NCI-H82 (cell line): ENCODE data around the gene OR2D3.
"Not testable (repeated sequence)": the region's sequence is repeated elsewhere in the genome, so short reads cannot be mapped to it uniquely, and the experiment has no call there.

Experiments used
- DNase-seq: peaks from one replicate; lab custom pipeline; 2025; lab: John Stamatoyannopoulos, UW

OR2D3 gene, protein sequence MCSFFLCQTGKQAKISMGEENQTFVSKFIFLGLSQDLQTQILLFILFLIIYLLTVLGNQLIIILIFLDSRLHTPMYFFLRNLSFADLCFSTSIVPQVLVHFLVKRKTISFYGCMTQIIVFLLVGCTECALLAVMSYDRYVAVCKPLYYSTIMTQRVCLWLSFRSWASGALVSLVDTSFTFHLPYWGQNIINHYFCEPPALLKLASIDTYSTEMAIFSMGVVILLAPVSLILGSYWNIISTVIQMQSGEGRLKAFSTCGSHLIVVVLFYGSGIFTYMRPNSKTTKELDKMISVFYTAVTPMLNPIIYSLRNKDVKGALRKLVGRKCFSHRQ

DNA sequence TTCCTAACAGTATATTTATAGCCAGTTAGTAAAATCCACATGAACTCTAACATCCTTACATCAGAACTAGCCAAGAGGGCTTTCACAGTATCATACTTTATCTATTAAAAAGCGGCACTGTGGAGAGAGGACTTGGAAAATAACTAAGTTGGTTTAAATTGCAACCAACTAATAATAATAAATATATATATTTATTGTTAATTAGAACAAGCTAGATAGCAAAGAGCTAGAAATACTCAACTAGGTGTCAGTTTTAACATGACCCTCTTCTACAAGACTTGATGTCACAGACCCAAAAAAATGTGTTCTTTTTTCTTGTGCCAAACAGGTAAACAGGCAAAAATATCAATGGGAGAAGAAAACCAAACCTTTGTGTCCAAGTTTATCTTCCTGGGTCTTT is at the start of gene OR2D3:
OR2D3 (plus strand) TSS at position 301 of the 400 bp plus-strand sequence; CDS start at position 301, 0 bp downstream.
- no peak for DNase-seq

DNA sequence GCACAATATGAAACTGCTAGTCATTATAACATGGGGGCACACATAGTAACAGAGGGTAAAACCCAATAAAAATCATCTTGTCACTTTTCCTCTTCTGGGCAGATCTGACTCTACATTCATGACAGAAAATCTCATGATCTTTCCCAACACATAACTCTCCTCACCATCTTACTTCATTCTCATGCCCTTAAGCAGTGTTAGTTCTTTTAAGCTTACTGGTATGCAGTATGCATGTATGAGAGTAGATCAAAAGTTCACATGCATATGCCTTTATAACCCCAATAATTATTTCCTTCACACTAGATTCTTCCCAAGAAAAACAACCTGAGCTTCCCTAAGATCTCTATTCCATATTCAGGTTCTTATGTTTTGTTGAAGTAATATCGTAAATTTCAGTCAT is 49.5 kb upstream of the OR2D3 start:
- DNase-seq: no peak

DNA sequence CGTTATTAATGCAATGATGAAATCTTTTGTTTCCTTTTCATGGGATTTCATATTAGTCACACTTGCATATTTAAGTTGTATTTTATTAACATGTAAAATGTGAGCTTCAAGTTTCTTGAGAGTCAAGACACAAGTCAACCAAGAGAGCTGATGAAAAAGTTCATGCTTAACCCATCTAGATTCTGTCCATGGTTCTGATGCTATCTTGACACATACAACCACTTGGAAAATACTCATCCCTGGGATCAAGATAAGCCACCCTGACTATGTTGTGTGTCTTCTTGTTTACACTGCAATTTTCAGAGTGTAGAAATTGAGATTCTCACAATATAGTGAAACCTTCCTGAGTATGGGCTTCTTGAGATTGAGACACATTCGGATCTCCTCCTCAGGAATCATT is 45.0 kb upstream of the OR2D3 start:
- no peak for DNase-seq

DNA sequence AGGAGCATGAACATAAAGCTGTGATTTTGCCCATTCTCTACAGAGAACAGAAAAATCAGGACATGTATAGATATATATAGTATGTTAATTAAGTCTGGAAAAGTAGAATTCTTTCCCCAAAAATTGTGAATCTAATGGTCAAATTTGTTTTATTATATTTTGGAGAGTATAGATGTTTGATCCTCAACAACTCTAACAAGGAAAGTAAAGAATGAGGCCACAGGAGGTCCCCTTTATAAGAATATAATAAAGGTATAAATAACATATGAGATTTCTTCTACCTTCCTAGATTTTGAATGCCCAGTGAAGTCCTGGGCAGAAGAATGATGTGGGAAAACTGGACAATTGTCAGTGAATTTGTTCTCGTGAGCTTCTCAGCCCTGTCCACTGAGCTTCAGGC is 44.5 kb upstream of the OR2D3 start, which contains the start of gene OR10A4:
OR10A4 (plus strand) TSS at position 301 of the 400 bp plus-strand sequence; CDS start at position 324, 23 bp downstream.
- no peak for DNase-seq

DNA sequence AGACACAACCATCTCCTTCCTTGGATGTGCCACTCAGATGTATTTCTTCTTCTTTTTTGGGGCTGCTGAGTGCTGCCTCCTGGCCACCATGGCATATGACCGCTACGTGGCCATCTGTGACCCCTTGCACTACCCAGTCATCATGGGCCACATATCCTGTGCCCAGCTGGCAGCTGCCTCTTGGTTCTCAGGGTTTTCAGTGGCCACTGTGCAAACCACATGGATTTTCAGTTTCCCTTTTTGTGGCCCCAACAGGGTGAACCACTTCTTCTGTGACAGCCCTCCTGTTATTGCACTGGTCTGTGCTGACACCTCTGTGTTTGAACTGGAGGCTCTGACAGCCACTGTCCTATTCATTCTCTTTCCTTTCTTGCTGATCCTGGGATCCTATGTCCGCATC is 43.9 kb upstream of the OR2D3 start:
- no peak for DNase-seq

DNA sequence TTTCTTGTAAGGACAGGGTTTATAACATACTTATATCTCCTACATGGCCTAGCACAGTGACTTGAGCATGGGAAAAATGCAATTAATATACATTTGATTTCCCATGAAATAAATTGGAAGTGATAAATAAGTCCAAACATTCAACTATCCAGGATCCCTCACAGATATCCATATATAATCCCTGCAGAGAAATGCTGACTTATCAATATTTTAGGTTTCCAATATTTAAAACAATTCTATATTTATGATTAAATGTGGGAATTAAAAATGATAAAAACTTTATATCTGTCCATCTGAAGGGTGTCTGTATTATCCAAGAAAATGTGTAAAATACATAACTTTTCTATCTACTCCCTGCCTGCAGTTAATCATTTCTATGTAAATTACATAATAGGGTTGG is 38.1 kb upstream of the OR2D3 start:
- DNase-seq: no peak

DNA sequence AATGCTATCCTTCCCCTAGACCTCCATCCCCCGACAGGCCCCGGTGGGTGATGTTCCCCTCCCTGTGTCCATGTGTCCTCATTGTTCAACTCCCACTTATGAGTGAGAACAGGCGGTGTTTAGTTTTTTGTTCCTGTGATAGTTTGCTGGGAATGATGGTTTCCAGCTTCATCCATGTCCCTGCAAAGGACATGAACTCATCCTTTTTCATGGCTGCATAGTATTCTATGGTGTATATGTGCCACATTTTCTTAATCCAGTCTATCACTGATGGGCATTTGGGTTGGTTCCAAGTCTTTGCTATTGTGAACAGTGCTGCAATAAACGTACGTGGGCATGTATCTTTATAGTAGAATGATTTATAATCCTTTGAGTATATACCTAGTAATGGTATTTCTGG is 33.1 kb upstream of the OR2D3 start:
- not testable (repeated sequence) for DNase-seq

DNA sequence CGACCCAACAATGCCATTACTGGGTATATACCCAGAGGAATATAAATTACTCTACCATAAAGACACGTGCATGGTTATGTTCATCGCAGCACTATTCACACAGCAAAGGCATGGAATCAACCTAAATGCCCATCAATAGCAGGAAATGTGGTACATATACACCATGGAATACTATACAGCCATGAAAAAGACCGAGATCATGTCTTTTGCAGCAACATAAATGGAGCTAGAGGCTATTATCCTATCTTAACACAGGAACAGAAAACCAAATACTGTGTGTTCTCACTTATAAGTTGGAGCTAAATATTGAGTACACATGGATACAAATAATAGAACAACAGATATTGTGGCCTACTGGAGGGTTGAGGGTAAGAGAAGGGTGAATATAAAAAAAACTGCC is 32.0 kb upstream of the OR2D3 start:
- no peak for DNase-seq

DNA sequence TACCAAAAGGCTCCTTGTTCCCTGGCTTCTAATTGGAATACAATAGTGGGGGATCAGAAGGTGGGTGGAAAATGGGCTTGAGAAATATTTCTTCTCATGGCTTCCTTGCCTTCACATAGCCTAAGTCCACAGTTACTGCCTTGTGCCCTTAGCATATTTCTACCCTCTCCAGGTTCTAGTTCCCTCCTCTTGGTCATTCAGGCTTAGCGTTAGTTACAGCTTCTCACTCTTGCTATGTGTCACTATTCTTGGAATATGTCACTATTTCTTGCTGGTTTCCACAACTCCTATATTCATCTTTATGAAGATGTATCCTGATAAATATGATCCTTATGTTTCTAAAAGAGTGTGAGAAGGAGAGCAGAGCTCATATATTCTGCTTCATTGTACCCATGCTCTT is 31.0 kb upstream of the OR2D3 start:
- DNase-seq: no peak

DNA sequence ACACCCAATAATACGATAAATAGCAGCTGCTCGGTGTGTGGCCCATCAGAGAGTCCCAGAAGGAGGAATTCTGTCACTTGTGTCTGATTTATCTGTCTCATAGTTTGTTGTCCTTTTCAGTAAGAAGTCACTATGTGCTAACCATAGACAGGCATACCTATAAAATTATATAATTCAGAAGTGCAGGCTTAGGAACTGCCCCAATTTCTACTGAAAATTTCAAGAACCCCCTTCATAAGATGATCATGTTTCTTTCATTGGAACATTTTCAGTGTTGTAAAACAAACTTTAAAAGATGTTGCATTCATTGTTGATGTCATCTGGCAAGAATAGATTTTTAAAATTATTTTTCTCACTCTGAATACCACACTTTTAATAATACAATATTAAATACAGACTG is 28.4 kb upstream of the OR2D3 start, which contains the start of gene OR2D2:
OR2D2 (minus strand) TSS at position 101 of the 400 bp plus-strand sequence; CDS start at position 101, 0 bp downstream.
- DNase-seq: no peak

DNA sequence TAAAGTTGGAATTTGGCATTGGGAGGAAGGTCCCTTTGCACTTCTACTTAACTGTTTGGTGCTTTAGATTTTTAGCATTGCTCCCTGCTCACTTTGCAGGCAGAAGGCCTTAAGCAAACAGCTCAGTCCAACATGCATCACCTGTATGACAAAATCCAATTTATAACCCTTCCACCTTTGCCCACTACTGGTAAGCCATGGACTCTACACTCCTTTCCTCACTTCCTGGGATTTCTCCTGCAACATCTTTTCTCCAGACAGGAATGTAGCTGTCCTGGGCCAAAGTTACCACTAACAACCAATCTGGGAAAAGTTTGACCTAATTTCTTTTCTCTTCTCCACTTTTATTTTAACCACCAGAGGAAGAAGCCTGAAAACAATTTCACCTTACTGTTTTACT is 26.7 kb upstream of the OR2D3 start:
- DNase-seq: no peak

DNA sequence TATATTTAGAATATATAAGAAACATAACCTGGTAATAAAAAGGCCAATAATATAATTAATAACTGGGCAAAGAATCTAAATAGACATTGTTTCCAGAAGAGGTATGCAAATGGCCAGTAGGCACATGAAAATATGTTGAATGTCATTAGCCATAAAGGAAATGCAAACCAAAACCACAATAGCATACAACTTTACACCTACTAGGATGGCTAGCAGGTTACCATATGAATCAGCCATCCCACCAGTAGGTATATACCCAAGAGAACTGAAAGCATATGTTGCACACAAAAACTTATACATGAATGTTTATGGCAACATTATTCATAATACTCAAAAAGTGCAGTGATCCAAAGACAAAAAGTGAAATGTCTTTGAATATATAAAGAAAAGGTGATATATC is 25.8 kb upstream of the OR2D3 start:
- no peak for DNase-seq

DNA sequence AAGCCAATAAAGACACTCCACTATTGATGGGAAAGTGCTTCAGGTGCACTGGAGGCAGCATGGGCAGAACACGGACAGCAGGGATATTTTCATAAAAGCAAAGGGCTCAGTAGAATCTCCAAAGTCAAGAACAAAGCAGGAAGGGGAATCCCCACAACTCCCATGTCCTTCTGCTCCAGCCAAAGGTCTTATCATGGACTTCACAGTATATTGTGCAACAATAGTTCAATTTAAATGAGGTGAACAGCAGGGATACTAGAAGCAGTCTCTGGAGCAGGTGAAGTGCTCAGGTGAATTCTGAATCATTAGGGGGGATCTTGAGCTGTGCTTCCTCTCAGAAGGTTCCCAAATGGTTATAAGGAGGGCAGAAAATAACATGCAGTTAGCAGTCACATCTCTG is 21.9 kb upstream of the OR2D3 start:
- no peak for DNase-seq

DNA sequence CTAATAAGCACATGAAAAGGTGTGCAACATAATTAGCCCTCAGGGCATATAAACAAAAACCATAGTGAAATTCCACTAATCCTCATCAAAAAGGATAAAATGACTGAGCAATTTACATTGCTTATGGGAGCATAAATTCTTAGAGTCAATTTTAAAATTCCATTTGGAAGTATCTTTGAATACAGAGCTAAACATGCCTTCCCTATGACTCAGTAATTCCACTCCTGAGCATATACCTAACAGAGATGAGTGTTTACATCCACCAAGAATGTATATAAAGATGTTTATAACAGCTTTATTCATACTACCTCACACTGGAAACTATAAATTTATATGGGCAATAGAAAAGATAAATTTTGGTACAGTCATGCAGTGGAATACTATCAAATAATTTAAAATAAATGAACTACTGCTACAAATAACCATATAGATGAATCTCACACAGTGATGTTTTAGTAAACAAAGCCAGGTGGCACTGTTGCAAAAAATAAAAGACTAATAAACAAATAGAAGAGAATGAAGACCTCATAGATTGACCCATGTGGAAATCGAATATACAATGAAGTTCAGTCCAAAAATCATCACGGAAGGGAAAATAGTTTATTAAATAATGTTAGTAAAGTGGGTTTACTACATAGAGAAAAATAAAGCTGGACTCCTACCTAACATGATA is 20.3 kb upstream of the OR2D3 start:
- peak; percentile 15 for DNase-seq

DNA sequence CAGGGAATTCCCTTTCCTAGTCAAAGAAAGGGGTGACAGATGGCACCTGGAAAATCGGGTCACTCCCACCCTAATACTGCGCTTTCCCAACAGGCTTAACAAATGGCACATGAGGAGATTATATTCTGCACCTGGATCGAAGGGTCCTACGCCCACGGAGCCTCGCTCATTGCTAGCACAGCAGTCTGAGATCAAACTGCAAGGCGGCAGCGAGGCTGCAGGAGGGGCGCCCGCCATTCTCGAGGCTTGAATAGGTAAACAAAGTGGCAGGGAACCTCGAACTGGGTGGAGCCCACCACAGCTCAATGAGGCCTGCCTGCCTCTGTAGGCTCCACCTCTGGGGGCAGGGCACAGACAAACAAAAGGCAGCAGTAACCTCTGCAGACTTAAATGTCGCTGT is 16.0 kb upstream of the OR2D3 start:
- DNase-seq: not testable (repeated sequence)

DNA sequence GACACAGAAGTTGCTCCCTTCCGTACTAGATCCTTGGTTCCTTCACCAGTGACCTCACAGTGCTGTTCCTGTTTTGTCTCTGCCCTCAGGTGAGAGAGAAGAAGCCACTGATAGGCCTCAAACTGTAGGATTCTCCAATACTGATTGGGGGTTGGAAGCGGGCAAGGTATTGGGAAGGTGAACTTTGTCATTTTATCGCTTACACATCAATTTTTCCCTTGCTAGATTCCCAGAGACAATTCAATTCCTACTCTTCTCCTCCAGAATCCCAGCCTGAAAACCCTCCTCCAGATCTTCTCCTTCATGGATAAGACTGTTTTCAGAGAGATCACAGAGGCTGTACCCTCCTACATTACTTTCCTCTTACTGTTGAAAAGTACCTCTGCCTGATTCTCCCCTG is 9.4 kb upstream of the OR2D3 start:
- DNase-seq: no peak

DNA sequence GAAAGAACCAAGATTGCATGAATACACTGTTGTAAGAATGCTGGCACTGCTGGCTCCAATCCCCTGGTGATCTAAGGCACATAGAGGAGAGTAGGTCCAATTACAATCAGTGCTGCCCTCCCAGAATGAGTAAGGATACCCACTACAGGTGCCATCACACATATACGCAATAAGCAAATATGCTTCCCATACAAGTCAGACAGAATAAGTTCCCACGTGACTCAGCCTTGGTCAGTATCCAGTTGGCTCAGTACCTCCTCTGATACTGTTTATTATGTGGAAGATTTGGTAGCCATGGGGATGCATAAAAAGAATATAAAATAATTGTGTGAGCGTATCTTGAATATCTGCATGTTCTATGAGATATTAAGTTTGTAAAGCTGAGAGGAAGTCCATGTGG is 8.9 kb upstream of the OR2D3 start:
- DNase-seq: no peak

DNA sequence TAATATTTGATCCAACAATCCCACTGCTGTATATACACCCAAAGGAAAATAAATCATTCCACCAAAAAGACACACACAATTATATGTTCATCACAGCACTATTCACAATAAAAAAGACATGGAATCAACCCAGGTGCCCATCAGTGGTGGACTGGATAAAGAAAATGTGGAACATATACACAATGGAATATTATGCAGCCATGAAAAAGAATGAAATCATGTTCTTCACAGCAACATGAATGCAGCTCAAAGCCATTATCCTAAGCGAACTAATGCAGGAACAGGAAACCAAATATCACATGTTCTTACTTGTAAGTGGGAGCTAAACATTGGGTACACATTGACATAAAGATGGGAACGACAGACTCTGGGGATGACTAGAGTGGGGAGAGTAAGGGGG is 1.1 kb upstream of the OR2D3 start:
- no peak for DNase-seq

DNA sequence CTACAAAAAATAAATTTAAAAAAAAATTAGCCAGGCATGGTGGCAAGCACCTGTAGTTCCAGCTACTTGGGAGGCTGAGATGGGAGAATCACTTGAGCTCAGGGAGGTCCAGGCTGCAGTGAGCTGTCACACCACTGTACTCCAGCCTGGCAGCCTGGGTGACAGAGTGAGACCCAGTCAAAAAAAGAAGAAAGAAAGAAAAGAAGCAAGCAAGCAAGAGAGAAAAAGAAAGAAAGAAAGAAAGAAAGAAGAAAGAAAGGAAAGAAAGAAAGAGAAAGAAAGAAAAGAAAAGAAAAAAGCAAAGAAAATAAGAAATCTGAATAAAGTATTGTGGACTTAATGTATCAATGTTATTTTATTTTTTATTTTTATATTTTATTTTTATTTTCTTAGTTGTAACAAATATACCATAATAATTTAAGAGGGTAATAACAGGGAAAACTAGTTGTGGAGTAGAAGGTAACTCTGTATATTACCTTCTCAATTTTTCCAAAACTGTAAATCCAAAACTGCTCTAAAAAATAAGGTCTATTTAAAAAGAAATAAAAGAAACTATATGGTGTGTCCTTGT is 4.3 kb downstream of the OR2D3 start:
- DNase-seq: no peak

DNA sequence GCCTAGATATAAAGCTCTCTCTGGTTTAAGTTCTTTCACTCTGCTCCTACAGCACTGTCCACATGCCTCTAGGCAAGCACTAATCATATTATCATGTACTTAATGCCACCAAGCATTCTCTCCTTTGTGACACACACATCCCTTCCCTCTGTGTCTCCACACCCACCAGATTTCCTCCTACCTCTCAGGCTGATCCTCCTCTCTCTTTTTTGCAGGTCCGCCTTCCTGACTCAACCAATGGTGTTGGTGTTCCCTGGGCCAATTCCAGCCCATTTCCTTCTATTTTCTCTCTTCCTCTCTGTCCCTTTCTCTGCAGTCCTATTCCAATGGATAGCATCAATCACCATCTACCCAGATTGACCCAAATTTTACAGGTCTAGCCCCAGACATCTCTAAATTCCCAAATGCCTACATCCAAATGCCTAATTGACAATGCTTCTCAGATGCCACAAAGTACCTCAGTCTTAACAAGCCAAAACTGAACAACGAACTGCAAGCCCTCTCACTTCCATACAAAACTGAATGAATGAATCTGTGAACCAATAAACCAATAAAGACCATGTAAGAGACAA is 4.9 kb downstream of the OR2D3 start:
- DNase-seq: peak; percentile 90

DNA sequence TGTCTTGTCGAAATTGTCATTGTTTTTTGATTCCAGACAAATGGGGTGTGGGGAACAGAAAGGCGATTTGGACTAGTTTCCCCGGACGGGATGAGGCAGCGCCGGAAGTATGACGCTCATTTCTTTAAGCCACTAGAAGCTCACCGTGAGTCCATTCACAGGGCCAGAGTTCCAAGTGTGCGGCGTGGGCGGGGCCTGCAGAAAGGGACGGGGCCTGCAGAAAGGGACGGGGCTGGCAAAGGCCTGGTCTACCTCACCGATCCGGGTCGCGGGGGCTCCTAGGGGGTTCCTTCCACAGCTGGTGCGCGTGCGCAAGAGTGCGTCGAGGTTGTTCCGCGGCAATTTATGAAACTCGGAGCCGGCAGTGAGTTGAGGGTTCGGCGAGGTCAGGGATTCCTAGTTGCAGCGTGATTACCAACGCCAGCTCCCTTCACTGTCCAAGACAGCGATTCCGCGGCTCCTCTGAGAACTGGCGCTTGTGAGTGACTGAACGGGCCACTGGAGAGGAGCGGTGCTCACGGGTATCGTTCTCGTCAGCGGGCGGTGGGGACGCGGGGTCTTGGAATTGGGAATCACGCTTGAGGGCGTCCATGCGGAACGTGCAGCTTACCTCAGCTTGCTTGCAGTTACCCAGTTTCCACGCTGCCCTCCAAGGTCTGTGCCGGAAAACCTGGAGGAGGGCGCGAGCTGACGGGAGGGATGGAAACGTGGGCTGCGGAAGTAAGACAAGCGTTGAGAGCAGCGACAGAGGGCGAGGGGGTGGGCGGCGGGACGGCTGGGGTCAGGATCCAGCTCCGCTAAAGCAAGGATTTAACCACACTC is 5.6 kb downstream of the OR2D3 start, which contains the start of gene ZNF215:
ZNF215 (plus strand) TSS at position 219 of the 822 bp plus-strand sequence. CDS start 5,847 bp downstream, outside the sequence.
- peak; percentile 93 for DNase-seq
